ENCODE data around the gene NBEAL2.
"Not testable (repeated sequence)": the region's sequence is repeated elsewhere in the genome, so short reads cannot be mapped to it uniquely, and the experiment has no call there.

NBEAL2 gene

DNA sequence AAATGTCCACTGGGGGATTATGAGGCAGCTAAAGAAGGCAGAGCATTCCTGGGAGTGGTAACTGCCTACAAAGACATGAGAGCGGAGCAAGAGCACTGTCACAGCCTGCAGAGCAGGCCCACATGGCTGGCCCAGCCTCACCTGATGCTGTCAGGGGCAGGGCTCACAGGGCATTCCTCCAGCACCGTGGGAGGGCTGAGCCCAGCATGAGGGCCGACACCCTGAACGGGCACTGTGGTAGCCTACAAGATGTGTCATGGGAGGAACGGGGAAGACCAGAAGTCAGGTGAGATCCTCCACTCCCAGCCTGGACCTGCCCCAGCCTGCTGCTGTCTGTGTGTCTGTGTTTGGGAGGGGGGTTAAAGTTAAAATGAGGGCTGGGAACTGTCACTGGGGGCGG lies 33.0 kb upstream of the NBEAL2 start:
- DNase-seq: no peak

- DNase-seq: peak; percentile 57
These were observed 32.5 kb upstream of the NBEAL2 start for GRCh38 chr3:46946856-46947545.

DNA sequence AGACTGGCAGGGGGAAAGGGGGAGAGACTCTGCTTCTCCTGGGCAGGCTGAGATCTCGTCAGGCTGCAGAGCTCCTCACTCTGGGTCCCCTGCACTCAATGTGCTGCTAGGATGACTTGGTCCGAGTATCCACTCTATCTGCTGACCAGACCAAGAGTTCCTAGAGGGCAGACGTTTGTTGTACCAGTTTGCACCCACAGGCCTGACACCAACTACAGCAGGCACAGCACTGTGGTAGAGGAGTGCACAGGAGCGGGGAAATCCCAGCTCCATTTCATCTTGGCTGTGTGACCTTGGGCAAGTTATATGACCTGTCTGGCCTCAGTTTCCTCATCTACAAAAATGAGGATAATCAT lies 31.9 kb upstream of the NBEAL2 start:
- no peak for DNase-seq

DNA sequence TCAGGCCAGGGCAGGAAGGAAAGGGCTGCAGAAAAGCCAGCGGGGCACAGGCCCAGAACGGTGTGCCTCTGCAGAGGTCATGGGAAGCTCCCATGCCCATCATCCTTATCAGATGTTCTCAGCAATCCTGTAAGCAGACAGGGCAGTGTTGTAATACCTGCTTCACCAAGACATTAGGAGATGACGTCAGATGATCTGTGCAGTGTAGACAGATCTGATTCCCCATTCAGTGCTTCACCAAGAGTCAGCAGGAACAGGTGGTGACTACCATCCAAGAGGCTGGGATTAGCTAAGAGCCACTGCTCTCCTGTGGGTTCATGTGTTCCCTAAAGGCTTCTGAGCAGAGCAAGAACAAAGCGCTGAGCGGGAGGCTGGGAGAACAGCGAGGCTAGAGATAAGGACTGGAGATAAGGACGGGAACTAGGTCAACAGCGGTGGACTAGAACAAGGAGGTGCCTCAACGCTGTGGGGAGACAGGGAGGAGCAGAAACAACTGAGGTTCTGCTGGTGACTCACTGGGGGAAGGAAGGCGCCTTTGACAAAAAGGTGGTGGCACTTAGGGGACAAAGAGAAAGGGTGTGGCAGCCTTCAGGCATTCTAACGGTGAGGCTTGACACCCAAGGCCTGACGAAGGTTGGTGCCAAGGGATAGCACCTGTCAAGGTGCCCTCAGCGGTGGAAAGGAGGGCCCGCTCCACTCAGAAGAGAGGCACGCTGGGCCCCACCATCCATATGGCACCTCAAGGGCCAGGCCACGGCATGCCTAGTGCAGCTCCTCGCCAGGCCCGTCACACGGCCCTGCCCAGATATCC lies 31.3 kb upstream of the NBEAL2 start:
- DNase-seq: peak; percentile 50

- DNase-seq: no peak
These were observed 30.4 kb upstream of the NBEAL2 start for GRCh38 chr3:46948830-46949671.

DNA sequence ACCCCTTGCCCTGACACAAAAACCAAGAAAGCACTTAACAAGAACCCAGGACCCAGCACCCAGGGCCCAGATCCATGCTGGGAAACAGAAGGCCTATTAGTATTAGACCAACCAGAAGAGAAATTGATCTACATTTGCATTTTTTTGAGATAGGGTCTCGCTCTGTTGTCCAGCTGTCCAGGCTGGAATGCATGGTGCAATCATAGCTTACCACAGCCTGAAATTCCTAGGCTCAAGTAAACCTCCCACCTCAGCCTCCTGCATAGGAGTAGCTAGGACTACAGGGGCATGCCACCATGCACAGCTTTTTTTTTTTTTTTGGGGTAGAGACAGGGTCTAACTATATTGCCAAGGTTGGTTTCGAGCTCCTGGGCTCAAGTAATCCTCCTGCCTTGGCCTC lies 29.3 kb upstream of the NBEAL2 start:
- no peak for DNase-seq

GRCh38 chr3:46950650-46951241 lies 28.7 kb upstream of the NBEAL2 start:
- DNase-seq: no peak

- DNase-seq: no peak
These were observed 26.7 kb upstream of the NBEAL2 start for GRCh38 chr3:46952813-46953212.

DNA sequence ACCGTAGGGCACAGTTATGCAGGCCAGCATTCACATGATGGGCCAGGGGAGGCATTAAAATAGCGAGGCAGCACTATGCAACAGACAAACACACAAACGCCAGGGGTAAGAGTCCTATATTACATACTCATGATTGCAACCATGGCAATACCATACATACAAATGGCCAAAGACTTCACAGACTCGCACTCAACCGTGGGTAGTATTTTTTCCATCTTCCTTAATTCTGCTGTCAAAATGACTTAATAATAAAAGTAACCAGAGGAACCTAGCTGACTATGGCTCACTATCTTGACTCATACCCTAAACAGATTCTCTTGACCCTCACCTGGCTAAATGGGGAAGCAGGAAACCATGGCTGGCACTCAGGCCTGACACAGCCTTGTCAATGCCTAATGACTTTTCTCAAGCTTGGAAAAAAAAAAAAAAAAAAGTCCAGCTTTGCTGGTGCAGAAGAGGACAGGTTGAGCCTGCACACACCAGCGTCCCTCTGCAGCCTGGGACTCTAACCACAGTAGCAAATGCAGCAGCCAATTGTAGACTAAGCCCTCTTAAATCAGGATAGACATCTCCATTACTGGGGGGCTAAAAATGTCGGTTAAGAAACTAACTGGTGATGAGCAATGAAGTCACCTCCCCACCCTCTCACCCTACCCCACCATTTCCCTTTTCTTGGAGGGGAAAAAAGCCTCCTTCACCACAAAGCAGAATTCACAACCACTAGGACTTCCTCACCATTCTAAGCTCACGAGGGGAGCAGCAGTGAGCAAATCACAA lies 26.0 kb upstream of the NBEAL2 start:
- no peak for DNase-seq

GRCh38 chr3:46954178-46954577 lies 25.3 kb upstream of the NBEAL2 start:
- no peak for DNase-seq

DNA sequence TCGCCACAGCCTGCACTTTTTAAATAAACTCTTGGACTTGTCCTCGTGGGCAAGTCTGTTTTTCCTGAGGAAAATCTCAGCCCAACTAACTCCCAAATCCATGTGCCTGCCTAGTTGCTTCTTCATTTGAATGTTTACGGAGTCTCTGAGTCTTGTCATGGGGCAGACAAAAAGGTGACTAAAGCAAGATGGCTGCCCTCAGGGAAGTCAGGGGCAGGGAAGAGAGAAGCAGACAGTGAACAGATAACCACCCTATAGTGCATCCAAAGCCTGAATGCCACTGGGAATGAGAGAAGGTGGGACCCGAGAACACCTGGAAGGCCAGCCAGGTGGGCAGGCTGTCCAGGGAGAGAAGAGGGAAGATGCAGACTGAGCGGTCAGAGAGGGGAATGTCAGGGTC lies 24.3 kb upstream of the NBEAL2 start:
- no peak for DNase-seq

- DNase-seq: no peak
These were observed 23.6 kb upstream of the NBEAL2 start for GRCh38 chr3:46955801-46956259.

DNA sequence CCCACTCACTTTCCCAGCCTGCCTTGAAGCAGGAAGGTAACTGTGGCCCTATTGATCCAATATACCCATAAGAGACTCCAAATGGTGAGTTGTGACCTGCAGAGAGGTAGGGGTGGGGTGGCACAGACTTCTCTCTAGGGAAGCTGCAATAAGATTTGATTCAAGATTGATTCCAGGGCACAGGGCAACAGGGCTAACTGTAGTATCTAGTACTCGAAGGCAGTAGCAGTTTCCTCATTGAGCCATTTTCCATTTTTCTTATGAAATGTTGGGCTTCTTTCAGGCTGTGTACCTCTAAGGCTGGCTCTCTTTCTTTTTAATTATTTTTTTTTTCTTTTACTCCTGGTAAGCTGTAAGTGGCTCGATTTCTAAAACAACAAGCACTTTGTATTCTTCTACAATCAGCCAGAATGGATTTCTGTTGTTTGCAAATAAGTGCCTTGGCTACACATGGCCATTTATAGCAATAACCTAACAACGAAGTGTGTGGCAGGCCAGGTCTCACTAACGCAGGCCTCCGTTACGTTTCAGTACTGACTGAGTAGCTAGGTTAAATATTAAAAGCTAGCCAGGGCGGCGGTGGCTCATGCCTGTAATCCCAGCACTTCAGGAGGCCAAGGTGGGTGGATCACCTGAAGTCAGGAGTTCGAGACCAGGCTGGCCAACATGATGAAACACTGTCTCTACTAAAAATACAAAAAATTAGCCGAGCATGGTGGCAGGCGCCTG lies 22.2 kb upstream of the NBEAL2 start:
- no peak for DNase-seq

DNA sequence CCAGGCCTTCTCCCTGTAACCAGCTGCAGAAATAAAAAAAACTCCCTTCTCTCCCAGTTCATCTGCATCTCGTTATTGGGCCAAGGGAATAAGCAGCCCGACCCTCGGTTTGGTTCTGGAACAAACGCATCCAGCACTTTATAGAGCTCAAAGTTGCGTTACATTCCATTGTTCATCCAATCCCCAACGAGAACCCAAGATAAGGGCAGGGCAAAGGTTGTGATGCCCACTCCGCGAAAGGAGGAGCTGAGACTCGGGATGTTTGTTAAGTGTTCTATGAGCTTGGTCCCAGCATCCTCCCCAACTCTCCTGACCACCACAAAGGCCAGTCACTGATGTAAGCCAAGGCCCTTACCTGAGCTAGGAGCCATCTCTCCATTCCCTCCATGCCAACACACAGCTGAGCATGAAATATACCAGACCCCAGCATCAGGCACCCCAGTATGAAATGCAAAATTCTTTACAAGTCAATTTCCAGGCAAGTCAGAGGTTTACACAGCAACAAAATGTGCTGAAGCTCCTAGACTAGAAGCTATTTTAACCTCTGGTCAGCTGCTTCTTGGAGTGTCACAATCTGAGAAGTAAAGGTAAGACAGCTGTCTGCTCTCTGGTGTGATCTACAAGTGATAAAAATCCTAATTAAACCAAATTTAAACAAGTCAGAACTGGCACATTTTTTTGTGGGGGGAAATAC lies 20.9 kb upstream of the NBEAL2 start:
- DNase-seq: no peak

DNA sequence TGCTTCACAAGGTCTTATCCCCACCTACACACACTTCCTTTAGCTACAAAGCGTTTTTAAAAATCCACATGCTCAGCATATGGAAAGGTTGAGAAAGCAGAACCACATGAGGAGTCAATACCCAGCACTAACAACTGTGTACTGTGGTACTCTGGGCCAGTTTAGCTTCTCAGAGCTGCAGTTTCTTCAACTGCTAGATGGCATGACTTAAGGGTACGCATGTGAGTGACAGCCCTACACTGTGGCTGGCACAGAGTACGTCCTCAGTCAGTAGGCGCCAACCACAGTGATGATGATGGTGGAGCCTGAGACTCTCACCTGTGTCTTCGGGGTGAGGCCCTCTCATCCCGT lies 20.3 kb upstream of the NBEAL2 start:
- no peak for DNase-seq

GRCh38 chr3:46960081-46960701 lies 19.3 kb upstream of the NBEAL2 start:
- no peak for DNase-seq

GRCh38 chr3:46960835-46961234 lies 18.6 kb upstream of the NBEAL2 start:
- no peak for DNase-seq

- DNase-seq: no peak
These were observed 17.0 kb upstream of the NBEAL2 start for GRCh38 chr3:46962427-46962826.

GRCh38 chr3:46962990-46963389 lies 16.5 kb upstream of the NBEAL2 start:
- DNase-seq: no peak

DNA sequence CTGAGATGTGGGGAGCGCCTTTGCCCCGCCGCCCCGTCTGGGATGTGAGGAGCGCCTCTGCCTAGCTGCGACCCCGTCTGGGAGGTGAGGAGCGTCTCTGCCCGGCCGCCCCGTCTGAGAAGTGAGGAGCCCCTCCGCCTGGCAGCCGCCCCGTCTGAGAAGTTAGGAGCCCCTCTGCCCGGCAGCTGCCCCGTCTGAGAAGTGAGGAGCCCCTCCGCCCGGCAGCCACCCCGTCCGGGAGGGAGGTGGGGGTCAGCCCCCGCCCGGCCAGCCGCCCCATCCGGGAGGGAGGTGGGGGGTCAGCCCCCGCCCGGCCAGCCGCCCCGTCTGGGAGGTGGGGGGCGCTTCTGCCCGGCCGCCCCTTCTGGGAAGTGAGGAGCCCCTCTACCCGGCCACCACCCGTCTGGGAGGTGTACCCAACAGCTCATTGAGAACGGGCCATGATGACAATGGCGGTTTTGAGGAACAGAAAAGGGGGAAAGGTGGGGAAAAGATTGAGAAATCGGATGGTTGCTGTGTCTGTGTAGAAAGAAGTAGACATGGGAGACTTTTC lies 15.4 kb upstream of the NBEAL2 start:
- DNase-seq: not testable (repeated sequence)

Data from activated CD4-positive, CD25-positive, alpha-beta regulatory T cell treated with anti-CD3 and anti-CD28 coated beads, Interleukin-2, amount 50 U/mL, for 72 hours (primary cell).